ENCODE measurements around the gene DSCAM.

Gene DSCAM

DNA sequence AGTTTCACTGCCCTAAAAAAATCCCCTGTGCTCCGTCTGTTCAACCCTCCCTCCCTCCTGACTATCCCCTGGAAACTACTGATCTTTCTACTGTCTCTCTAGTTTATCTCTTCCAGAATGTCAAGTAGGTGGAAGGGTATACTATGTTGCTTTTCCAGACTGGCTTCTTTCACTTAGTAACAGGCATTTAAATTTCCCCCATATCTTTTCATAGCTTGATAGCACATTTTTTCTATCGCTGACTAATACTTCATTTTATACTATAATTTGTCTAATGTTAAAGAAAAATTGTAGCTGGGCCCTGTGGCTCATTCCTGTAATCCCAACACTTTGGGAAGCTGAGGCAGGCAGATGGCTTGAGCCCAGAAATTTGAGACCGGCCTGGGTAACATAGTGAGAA lies 142.8 kb downstream of the DSCAM start:
- DNase-seq = no peak

DNA sequence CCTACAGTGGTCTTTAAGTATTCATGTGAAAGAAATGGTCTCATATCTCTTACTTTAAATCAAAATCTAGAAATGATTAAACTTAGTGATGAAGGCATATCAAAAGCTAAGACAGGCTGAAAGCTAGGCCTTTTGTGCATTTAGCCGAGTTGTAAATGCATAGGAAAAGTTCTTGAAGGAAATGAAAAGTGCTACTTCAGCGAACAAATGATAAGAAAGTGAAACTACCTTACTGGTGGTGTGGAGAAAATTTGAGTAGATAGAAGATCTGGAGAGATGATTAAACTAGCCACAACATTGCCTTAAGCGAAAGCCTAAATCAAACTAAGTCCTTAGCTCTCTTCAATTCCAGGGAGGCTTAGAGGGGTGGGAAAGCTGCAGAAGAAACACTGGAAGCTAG lies 147.6 kb downstream of the DSCAM start:
- DNase-seq = no peak

DNA sequence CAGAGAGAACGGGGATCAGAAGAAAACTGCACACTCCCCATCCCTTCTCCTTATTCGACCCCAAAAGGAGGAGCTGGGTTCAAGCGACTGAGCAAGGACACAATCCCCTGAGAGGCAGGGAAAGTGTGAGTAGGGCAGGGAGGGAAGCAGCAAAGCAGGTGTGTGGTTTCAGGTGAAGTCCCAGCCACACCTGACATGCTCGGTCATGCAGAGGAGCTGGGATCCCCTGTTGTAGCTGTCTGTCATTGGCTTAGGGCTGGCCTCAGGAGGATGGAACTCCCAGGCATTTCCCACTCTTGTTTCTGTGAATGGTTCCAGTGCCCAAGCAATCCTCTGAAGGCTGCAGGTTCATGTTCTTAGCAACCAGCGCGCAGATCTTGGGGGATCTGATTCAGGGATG lies 150.7 kb downstream of the DSCAM start:
- DNase-seq = no peak

DNA sequence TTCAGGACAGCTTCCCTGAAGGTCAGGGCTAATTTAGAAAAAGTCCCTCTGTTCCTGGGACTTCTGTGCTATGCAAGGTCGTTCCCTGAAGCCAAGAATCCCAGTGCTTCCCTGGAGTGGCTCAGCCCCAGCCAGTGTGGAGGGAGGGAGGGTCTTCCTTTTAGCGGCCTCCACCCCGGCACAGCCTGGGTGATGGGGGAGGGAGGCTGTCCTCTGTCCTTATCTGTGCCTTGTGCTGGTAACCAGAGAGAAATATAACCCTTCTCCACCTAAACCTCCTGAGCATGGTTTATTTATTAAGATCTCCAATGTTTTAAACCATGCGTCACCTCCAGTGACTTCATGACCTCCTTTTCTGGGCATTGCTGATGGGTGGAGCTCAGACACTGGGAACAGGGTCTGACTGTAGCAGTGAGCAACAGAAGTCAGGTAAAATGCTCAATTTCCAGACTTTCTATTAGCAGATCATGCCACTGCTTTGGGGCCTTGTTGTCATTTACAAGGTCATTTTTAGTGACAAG lies 157.1 kb downstream of the DSCAM start:
- DNase-seq = no peak

DNA sequence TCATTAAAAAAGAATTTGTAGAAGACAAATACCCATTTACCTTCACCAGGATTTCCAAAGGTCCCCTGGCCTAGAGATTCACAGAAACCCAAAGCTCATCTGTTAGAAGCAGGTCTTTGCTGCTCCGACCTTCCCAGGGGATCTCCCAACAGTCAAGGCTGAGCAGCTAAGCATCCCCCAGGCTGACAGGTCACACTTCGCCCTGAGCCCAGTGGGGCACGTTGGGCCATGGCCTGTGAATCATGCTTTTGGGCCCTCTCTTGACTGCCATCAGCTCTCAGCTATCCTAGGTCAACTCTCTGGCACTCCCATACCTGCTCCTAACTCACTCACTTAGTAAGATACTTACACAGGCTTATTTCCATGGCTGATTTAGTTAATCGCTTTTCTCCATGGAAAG lies 157.7 kb downstream of the DSCAM start:
- no peak for DNase-seq

DNA sequence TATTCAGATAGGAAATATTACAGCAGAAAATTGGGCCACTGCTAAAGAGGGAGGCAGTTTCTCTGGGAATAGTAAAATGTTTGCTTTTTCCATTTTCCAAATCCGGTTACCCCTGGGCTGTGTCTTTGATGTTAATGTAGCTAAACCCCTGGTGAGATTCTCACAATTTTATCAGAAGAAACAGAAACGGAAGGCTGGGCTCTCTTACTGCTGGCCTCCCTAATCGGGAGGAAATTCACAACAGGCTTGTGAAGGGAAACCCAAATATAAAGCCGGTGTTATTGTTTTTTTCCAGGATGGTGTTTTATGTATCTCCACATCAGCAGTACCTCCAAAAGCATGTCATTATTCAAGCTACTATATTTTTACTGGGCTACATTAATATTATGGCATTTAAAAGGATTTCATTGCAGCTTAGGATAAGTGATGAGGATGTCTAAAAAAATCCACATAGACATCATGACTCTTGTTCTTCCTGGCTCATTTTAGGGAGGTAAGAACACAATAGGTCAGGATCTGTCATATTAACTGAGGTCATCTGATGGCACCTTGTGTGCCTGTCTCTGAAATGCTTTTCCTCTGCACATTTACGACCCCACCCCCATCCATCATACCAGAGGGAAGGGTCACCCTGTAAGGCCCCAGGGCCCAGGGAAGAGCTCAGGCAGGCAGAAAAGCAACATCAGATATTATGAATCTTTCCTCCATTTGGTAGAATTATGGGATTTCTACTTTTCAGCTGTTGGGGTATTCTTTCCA lies 158.7 kb downstream of the DSCAM start:
- DNase-seq = no peak

DNA sequence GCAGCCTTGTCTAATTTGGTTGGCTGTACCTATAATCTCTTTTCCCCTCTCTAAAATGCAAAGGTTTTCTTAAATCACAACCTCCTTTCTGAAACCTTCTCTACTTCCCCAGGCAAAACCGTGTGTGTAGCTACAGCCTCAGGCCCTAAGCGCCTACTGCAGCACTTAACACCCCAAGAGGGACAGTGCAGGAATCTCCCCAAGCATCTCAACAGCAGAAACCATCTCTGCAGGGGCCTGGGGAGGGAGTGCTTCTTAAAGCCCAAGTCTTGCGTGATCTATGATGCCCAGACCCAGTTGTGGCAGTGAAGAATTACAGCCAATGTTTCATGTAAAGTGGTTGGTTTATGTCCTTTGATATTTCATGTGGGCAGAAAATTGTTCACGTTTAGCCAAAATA lies 159.3 kb downstream of the DSCAM start:
- no peak for DNase-seq

DNA sequence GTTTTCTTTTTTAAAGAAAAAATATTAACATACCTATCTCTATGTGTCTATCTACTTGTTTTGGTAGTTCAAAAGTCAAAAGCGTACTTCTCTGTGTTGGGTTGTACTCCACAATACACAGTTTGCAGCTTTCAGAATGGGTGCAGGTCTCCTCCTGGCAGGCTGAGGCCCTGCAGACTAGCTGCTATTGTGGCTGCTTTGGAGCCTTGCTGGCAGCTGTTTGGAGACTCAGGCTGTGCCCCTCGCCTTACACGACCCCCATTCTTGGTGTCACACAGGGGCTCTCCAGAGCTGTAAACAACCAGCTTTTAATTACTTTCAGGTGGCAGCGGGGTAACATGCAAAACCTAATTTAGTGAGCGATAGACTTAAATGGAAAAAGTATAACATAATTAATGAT lies 160.4 kb downstream of the DSCAM start:
- DNase-seq = no peak

DNA sequence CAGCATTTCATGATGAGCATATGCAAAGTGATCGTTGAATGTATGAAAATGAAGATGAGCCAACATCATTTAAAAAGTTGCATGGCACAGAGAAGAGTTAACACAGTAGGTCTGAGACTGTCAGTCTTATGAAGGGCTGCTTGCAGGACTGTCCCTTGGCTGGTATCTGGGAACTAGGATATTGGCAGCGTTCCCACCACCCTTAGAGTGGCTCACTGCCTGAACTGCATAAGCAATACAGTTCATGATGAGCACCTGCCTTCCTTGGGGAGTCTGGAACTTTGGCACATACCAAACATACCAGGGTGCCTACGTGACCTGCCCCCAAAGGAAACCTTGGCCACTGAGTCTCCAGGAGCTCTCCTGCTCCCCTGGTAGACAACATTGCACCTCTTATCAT lies 161.8 kb downstream of the DSCAM start:
- DNase-seq = peak; percentile 52

DNA sequence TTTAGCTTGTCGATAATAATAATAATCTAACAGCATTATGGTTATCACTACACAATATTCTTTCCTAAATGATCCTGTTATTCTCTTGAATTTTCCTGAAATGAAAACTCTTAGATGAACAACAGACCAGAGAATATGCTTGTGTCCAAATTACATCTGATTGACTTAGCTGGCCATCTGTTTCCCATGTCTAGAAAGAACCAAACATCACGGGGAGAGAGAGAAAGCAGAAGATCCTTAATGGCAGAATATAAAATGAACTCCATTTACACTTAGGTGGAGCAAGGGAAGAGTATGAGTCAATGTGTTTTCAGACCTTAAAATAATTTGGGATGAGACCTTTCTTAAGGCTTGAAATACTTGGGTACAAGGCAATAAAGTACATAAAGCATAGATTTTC lies 162.2 kb downstream of the DSCAM start:
- no peak for DNase-seq

DNA sequence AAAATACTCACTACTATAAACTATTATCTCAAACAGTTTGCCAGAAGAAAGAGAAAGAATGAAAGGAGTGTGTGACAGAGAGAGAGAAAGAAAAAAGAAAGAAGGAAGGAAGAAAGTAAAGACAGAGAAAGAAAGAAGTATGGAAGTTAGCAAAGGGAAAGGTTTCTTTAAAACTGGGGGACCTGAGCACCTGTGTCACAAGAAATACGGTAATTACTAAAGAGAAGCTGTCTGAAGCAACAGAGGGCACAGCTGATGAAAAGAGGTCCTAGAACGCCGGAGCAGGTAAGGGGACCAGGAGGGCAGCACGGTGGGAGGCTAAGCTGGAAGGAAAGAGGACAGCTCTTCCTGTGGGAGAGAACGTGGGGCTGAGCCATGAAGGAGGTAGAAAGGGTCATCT lies 163.6 kb downstream of the DSCAM start:
- DNase-seq = no peak

DNA sequence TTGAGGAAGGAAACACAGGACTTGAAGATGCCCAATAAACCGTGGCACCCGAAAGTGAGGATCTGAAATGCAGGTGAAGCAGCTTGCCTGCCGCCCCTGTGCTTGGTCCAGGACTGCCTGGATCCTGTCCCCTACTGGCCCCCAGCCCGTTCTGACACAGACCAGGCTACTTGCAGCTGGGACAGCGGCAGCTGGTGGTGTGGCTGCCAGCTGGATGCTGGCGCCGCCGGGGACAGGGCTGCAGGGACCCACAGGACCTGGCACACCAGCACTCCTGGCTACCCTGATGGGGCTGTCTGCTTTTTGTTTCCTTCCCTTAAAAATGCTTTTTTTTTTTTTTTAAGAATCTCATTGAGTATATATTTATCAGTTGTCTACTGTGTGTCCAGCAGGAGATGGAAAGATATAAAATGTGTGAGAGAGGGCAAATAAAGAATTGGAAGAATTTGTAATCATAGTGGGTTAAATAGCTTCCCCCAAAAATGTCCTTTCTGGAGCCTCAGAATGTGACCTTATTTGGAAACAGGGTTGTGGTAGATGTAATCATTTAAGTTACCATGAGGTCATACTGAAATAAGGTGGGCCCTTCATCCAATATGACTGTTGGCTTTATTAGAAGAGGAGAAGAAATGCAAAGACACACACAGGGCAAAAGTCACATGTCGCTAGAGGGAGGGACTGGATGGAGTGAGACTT lies 165.6 kb downstream of the DSCAM start:
- DNase-seq = peak; percentile 73

DNA sequence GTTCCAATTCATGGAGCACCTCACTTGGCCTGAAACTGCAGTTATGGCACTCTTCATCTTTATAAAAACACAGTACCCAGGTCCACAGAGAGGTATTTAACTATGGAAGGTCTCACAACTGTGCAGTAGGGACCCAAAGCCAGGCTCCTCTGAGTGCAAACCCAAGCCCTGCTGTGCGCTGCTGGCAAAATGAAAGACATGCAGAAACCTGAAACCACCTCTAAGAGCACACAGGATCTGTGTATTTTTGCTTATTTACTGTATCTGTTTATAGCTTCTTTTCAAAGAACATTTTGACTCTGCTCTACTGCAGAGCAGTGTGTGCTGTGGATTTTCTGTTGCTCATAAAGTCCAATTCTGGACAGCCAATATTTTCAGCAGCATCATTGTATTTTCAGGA lies 166.6 kb downstream of the DSCAM start:
- peak; percentile 23 for DNase-seq

DNA sequence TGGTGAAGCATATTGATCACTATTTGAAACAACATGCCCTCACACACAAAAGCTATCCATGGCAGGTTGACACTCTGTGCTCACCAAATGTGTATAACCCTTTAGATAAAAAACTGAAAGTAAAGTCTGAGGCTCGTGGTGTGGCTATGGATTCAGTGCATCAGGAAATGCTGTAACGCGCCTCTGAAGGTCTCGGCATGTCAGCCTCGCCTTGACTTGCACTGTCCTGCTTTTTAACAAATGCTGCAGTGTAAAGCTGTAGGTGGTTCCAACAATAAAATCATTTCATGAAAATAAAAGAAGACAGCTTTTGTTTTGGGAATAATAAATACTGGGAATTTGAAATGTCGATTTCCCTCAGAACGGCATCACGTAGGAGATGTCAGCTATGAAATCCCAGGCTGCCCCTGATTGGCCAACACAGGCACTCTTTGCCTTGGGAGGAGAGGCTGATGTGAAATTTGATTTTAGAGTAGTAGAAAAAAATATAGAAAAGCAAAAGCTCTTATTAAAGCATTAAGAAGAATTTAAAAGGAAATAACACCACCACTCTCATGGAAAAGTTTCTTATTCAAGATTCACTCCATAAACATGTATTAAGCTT lies 168.2 kb downstream of the DSCAM start:
- DNase-seq = no peak

DNA sequence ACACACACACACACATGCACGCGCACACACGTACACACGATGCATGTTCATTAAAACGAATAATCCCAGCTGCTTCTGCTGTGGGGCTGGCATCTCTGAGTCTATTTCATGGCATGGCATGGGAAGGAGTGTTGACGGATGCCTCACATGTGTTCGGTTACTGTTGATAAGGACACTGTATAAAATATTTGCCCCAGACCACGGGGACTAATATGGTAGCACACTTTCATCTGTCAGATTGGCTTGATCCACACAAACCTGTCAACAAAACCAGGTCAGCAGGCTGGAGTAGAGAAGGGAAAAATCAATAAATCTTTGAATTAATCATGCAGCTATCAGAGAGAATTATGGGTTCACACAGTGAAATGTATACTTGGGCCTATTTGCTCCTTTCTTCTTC lies 171.9 kb downstream of the DSCAM start:
- no peak for DNase-seq

DNA sequence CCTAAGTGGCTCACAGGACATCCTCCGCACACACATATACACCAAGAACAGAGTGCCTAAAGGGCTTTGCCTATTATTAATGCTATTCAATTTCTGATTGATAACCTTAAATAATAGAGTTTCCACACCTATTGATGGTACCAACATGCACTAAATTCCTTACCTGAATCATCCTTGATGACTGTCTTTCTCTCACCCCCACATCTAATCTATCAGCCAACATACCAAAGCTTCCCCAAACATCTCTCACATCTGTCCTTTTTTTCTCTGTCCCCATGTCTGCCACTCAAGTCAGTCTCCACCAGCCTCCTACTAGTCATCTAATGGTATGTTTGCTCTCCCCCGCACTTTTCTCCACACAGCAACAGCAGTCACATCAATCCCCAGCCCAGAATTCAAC lies 174.4 kb downstream of the DSCAM start:
- DNase-seq = no peak

DNA sequence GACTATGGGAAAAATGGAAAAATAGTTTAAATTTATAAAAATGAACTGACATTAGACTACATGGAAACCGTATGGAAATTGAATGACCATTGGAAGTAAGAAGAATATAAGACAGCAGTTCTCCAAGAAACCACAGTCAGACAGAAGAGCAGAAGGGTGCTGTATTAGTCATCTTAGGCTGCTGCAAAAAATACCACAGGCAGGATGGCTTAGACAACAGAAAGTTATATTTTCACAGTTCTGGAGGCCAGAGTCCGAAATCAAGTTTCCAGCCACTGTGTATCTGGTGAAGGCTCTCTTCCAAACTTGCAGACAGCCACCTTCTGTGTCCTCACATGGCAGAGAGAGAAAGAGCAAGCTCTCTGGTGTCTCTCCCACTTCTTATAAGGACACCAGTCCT lies 175.2 kb downstream of the DSCAM start:
- no peak for DNase-seq

DNA sequence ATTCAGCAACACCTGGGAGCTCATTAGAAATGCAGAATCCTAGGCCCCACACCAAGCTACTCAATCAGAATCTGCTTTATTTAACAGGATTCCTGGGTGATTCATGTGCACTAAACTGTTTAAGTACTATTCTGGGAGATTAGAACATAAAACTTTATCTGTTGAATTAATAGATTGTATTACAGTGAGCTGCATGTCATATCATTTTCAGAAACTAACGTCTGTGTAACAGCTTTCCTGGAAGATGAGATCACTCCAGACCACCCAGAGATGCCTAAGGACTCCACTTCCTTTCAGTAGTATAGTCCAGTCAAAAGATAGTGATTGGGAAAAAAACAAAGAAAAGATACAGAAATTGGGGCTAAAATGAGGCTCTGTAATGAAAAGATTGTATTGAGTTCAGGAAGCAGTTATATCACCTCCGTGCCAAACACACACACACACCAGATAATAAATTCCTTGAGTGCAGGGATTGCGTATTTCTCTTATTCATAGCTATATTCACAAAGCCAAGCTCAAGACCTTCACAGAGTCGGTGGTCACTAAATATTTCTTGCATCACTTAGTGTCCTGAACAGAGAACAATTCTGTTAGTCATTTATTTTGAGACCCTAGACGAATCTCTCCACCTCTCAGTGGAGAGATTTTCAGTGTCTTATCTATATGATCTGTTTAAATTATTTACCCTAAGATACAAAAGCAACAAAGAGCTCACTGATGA lies 178.2 kb downstream of the DSCAM start:
- DNase-seq = no peak

DNA sequence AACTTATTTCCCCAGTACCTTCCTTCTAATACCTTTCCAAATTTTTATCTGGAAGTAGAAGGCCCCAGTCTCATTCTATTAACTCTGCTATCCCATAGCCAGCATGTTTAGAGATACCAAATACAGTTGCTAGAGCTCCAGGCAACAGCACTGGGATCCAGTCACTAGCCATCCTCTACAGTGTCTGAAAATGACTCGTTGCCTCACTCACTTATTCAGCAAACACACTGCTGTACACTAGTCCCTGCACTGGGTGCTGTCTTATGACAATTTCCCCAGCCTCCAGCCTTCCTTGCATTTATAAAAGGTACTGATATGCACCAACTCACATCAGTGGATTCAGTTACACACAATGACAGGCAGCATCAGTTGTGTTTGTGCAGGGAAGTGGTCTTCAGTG lies 179.0 kb downstream of the DSCAM start:
- no peak for DNase-seq

DNA sequence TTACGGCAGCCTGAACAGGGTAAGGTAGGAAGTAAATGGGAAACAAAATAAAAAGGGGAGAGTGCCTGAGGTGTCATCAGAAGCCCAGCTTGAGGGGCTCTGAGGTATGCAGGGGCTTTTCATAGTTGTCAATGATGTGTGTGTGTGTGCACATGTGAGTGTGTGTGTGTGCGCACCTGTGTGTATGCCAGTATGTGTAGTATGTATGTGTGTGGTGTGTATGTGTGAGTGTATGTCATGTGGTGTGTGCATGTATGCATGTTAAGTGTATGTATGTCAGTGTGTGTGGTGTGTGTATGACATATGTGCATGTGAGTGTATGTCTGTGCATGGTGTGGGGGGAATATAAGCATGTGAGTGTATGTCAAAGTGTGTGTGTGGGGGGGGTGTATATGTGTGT lies 184.1 kb downstream of the DSCAM start:
- DNase-seq = no peak

DNA sequence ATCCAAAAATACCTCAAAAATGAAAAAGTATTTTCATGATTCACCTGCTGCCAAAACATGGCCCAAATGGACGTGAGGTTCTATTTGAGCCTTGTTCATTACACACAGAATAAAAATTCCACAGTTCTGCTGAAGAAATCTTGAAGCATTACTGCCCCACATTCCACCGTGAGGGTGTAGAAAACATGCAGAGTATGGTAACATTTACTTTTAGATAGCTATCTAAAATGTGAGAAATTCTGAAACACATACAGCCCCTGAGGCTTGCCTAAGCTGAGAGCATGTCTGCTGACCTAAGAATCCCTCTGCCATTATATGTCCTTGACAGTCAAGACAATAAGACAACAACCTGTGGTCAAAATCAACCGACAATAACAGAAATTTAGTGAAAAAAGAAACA lies 186.5 kb downstream of the DSCAM start:
- no peak for DNase-seq

DNA sequence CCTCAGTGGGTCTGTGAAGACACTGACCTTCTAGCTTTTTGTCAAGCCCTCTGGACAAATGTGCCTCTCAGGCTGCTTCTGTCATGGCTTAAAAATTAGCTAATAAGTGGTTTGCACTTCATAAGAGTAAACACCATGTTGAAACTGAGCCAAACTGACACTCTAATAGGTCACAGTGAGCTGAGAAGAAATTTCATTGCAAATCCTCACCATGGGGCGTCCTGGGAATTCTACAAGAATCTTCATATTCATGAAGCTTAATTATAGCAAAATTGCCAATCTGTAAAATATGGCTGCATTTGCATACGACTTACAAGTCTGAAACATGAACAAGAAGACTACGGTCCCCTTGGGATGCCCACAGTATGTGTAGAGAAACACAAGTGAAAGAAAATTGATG lies 188.6 kb downstream of the DSCAM start:
- peak; percentile 82 for DNase-seq

DNA sequence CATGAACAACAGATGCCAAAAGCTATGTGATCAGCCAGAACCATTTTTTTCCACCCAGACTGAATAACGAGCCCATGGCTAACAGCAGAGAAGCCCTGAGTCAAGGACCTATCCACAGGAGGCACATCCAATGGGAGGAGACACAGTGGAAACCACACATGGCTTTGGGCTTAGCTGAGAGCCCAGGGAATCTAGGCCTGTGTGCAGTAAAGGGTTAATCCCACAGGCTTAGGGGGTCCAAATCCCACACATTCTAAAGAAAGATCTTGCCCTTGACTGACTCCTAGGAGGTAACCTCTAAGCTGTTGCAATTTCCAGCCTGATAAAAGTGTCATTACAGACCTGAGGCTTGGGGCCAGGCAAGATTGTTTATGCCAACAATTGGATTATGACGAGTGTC lies 194.5 kb downstream of the DSCAM start:
- DNase-seq = no peak

DNA sequence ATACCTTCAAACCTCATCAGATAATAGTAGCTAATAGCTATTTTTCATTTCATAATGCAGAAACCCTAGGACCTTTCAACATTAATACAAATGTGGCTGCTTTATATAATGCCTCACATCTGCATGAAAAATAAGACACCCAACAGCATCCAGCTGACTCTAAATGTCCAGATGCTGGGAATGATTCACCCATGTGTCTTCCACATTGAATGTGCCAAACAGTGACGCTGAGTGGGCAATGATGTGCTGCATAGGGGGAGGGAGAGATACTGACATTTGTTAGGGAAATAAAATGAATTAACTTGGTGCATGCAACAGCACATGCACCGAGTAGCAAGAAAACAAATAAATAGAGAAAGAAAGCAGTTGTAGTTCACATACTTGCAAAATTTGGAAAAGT lies 199.3 kb downstream of the DSCAM start:
- no peak for DNase-seq
